ENCODE results near the gene ENGASE.

The ENGASE gene

GRCh38 chr17:79045001-79045729, 29.5 kb upstream of the ENGASE start:
- H3K4me3 ChIP-seq = no peak overlapping the region
- TF ChIP-seq, protein P1, sequence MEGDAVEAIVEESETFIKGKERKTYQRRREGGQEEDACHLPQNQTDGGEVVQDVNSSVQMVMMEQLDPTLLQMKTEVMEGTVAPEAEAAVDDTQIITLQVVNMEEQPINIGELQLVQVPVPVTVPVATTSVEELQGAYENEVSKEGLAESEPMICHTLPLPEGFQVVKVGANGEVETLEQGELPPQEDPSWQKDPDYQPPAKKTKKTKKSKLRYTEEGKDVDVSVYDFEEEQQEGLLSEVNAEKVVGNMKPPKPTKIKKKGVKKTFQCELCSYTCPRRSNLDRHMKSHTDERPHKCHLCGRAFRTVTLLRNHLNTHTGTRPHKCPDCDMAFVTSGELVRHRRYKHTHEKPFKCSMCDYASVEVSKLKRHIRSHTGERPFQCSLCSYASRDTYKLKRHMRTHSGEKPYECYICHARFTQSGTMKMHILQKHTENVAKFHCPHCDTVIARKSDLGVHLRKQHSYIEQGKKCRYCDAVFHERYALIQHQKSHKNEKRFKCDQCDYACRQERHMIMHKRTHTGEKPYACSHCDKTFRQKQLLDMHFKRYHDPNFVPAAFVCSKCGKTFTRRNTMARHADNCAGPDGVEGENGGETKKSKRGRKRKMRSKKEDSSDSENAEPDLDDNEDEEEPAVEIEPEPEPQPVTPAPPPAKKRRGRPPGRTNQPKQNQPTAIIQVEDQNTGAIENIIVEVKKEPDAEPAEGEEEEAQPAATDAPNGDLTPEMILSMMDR (IDR thresholded peaks at IDR 0.05) = no peak
- peak overlapping the region in 1 of 2 donors; percentile 57 for H3K27ac ChIP-seq
- DNase-seq (ENCODE audit: low spot score) = no peak

GRCh38 chr17:79045842-79046196, 28.8 kb upstream of the ENGASE start:
- Histone ChIP-seq H3K4me3 (peak overlapping the region; percentile 48), H3K27ac (peak overlapping the region; percentile 57 to 83)
- TF ChIP-seq, protein P1 (IDR thresholded peaks at IDR 0.05) = peak; percentile 92
- no peak for DNase-seq (ENCODE audit: low spot score)

GRCh38 chr17:79046197-79046915, 28.3 kb upstream of the ENGASE start:
- TF ChIP-seq, protein P1 (IDR thresholded peaks at IDR 0.05) = no peak
- peak overlapping the region; percentile 57 to 83 for H3K27ac ChIP-seq
- H3K4me3 ChIP-seq = peak overlapping the region; percentile 48
- no peak for DNase-seq (ENCODE audit: low spot score)

DNA sequence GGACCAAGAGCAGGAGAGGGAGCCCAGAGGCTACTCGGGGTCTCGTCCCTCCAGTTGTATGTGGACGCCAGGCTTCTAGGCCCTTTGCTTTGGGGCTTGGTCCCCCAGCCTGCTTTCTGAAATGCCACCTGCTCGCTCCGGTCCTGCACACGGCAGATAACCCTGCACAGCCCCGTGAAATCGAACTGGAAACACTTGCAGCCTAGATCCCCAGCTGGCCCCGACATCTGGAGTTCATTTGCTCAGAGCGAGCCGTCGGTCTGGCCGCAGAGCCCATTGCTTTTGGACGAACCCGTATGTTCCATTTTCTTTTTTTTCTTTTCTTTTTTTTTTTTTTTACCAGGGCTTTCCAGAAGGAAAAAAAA, 27.7 kb upstream of the ENGASE start:
- Histone ChIP-seq H3K4me3 (peak overlapping the region; percentile 48), H3K27ac (peak overlapping the region; percentile 57 to 83)
- no peak for DNase-seq (ENCODE audit: low spot score)
- TF ChIP-seq, protein P1 (IDR thresholded peaks at IDR 0.05) = no peak

GRCh38 chr17:79047291-79047920, 27.2 kb upstream of the ENGASE start:
- TF ChIP-seq, protein P1 (IDR thresholded peaks at IDR 0.05) = no peak
- peak overlapping the region; percentile 57 to 80 for H3K27ac ChIP-seq
- no peak overlapping the region for H3K4me3 ChIP-seq
- DNase-seq (ENCODE audit: low spot score) = no peak

- no peak overlapping the region for H3K4me3 ChIP-seq
- no peak for DNase-seq (ENCODE audit: low spot score)
- H3K27ac ChIP-seq = peak overlapping the region; percentile 57 to 80
These were observed 26.4 kb upstream of the ENGASE start for GRCh38 chr17:79047923-79048825.

More at GRCh38 chr17:79047923-79048825, 26.4 kb upstream of the ENGASE start:
- TF ChIP-seq, protein P1 (IDR thresholded peaks at IDR 0.05) = no peak

All from coronary artery (tissue), 2 donors.